ENCODE results near the gene TMEM163.

The TMEM163 gene

DNA sequence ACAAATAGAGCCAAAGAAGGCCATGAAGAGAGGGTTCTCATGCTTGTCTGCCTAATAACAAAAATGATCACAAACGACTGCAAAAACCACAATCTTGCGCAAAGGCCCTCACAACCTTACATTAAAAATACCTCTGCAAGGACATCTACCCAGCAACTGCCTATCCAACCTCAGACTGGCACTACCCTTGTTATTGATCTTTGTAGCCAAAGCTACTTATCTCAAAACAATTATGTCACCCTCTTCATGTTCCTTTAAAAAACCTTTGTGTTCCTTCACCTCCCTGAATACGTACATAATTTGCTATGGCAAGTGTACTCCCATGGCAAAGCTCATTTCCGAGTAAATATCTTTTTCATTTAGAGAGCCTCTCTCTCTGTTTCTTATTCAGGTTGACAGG, 44.1 kb downstream of the TMEM163 start:
- TF ChIP-seq, protein P1, sequence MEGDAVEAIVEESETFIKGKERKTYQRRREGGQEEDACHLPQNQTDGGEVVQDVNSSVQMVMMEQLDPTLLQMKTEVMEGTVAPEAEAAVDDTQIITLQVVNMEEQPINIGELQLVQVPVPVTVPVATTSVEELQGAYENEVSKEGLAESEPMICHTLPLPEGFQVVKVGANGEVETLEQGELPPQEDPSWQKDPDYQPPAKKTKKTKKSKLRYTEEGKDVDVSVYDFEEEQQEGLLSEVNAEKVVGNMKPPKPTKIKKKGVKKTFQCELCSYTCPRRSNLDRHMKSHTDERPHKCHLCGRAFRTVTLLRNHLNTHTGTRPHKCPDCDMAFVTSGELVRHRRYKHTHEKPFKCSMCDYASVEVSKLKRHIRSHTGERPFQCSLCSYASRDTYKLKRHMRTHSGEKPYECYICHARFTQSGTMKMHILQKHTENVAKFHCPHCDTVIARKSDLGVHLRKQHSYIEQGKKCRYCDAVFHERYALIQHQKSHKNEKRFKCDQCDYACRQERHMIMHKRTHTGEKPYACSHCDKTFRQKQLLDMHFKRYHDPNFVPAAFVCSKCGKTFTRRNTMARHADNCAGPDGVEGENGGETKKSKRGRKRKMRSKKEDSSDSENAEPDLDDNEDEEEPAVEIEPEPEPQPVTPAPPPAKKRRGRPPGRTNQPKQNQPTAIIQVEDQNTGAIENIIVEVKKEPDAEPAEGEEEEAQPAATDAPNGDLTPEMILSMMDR (IDR thresholded peaks at IDR 0.05; ENCODE audit: borderline replicate concordance, insufficient read depth, low read depth, low read length): no peak
- no peak overlapping the region for H3K4me3 ChIP-seq (ENCODE audit: low read depth, low read length)

GRCh38 chr2:134671513-134671912, 47.3 kb downstream of the TMEM163 start:
- H3K4me3 ChIP-seq (ENCODE audit: low read depth, low read length): no peak overlapping the region
- TF ChIP-seq, protein P1 (IDR thresholded peaks at IDR 0.05; ENCODE audit: borderline replicate concordance, insufficient read depth, low read depth, low read length): no peak

GRCh38 chr2:134670955-134671354, 47.8 kb downstream of the TMEM163 start:
- no peak overlapping the region for H3K4me3 ChIP-seq (ENCODE audit: low read depth, low read length)
- TF ChIP-seq, protein P1 (IDR thresholded peaks at IDR 0.05; ENCODE audit: borderline replicate concordance, insufficient read depth, low read depth, low read length): no peak

DNA sequence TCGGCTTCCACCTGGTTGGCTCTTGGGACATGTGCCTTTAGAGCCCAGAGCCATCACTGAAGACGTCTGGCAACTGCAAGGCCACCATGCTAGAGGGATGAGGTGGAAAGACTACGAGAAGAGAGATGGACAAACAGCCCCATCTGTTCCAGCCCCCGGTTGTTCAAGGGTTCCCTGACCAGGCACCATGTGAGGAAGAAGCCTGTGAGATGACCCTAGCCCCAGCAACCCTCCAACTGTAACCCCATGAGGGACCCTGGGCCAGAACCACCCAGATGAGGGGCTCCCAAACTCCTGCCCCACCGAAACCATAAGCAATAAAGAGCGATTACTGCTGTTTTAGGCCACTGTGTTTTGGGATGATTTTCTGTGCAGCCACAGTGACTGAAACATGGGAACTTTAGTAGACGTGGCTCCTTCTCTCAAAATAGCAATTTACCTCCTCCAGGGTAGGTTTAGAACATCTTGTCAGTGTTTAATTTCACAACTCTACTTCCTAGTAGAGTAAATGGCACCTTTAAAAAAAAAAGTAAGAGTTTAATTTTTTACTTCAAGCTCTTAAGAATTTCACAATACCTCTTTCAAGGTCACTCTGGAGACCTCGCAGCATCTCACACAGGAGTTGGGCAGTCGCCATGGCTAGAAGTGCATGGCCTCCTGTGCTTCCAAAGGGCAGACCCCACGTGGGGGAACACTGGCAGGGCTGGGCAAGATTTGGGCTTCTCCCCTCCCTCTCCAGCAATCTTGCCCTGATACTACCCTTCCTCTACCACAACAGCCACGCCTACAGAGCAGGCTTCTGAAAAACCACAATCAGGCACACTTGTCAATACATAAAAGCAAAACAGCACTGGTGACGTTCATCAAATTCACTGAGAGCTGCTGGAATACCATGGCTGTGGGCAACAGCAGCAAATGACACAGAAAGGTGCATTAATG, 48.8 kb downstream of the TMEM163 start:
- no peak overlapping the region for H3K4me3 ChIP-seq (ENCODE audit: low read depth, low read length)
- TF ChIP-seq, protein P1 (IDR thresholded peaks at IDR 0.05; ENCODE audit: borderline replicate concordance, insufficient read depth, low read depth, low read length): no peak

DNA sequence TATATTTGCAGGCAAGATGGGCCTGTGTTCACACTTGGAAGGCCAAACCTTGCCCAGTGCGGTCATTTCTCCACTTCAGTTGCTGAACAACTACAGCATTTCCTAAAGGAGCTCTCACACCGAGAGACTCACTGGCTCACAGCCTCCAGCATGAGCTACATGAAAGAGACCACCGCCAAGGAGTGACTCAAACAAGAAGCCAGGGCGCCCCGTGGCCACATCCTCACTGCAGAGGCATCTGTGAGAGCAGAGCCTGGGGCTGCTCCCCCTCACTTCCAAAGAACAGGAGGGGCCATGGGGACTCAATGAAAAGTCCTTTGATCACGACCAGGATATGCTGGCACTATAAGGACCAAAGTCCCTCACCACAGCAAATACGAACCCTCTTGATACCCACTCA, 50.0 kb downstream of the TMEM163 start:
- H3K4me3 ChIP-seq (ENCODE audit: low read depth, low read length): no peak overlapping the region
- TF ChIP-seq, protein P1 (IDR thresholded peaks at IDR 0.05; ENCODE audit: borderline replicate concordance, insufficient read depth, low read depth, low read length): no peak

- TF ChIP-seq, protein P1 (IDR thresholded peaks at IDR 0.05; ENCODE audit: borderline replicate concordance, insufficient read depth, low read depth, low read length): no peak
- no peak overlapping the region for H3K4me3 ChIP-seq (ENCODE audit: low read depth, low read length)
These were observed 51.3 kb downstream of the TMEM163 start for GRCh38 chr2:134667541-134667940.

GRCh38 chr2:134667081-134667480, 51.7 kb downstream of the TMEM163 start:
- H3K4me3 ChIP-seq (ENCODE audit: low read depth, low read length): no peak overlapping the region
- TF ChIP-seq, protein P1 (IDR thresholded peaks at IDR 0.05; ENCODE audit: borderline replicate concordance, insufficient read depth, low read depth, low read length): no peak
